Jurkat, Clone E6-1 (cell line): ENCODE data around the gene MAPKAP1.

Experiments used
- DNase-seq: peaks from one replicate; pipeline ENCODE4 v3.0.0-alpha.2; 2011; ENCODE audit warnings: low read depth, low spot score
- H3K4me3 ChIP-seq: 2 replicates; pipeline ENCODE4 v1.5.1; 2011; ENCODE audit warnings: mild to moderate bottlenecking, low read length, control low read depth, moderate library complexity

The MAPKAP1 gene

GRCh38 chr9:125650271-125650737, 56.7 kb downstream of the MAPKAP1 start:
- H3K4me3 ChIP-seq = no peak overlapping the region
- DNase-seq = no peak

GRCh38 chr9:125649826-125650225, 57.2 kb downstream of the MAPKAP1 start:
- DNase-seq = no peak
- H3K4me3 ChIP-seq = no peak overlapping the region

- H3K4me3 ChIP-seq = no peak overlapping the region
- no peak for DNase-seq
Observed at GRCh38 chr9:125649315-125649714, 57.7 kb downstream of the MAPKAP1 start.

- no peak for DNase-seq
- H3K4me3 ChIP-seq = no peak overlapping the region
Observed at GRCh38 chr9:125648294-125648693, 58.7 kb downstream of the MAPKAP1 start.

GRCh38 chr9:125646621-125647100, 60.3 kb downstream of the MAPKAP1 start:
- H3K4me3 ChIP-seq = no peak overlapping the region
- DNase-seq = no peak

GRCh38 chr9:125646217-125646616, 60.8 kb downstream of the MAPKAP1 start:
- no peak overlapping the region for H3K4me3 ChIP-seq

GRCh38 chr9:125644819-125645507, 62.0 kb downstream of the MAPKAP1 start:
- no peak overlapping the region for H3K4me3 ChIP-seq
- no peak for DNase-seq

More at GRCh38 chr9:125646217-125646616, 60.8 kb downstream of the MAPKAP1 start:
- DNase-seq = no peak

- DNase-seq = no peak
- no peak overlapping the region for H3K4me3 ChIP-seq
Observed at GRCh38 chr9:125642311-125642710, 64.7 kb downstream of the MAPKAP1 start.

- no peak for DNase-seq
- H3K4me3 ChIP-seq = no peak overlapping the region
Observed at GRCh38 chr9:125639057-125639456, 68.0 kb downstream of the MAPKAP1 start.

GRCh38 chr9:125638239-125639045, 68.6 kb downstream of the MAPKAP1 start:
- no peak for DNase-seq
- no peak overlapping the region for H3K4me3 ChIP-seq

GRCh38 chr9:125637241-125637640, 69.8 kb downstream of the MAPKAP1 start:
- no peak overlapping the region for H3K4me3 ChIP-seq
- no peak for DNase-seq

- no peak overlapping the region for H3K4me3 ChIP-seq
Observed at GRCh38 chr9:125635888-125636287, 71.1 kb downstream of the MAPKAP1 start.

GRCh38 chr9:125634040-125634717, 72.8 kb downstream of the MAPKAP1 start:
- DNase-seq = no peak
- H3K4me3 ChIP-seq = no peak overlapping the region

More at GRCh38 chr9:125635888-125636287, 71.1 kb downstream of the MAPKAP1 start:
- DNase-seq = no peak

GRCh38 chr9:125633116-125633745, 73.8 kb downstream of the MAPKAP1 start:
- no peak for DNase-seq
- no peak overlapping the region for H3K4me3 ChIP-seq

- peak; percentile 49 for DNase-seq
- H3K4me3 ChIP-seq = no peak overlapping the region
Observed at GRCh38 chr9:125632321-125633115, 74.5 kb downstream of the MAPKAP1 start.

- H3K4me3 ChIP-seq = no peak overlapping the region
- DNase-seq = peak; percentile 44
Observed at GRCh38 chr9:125631391-125632085, 75.5 kb downstream of the MAPKAP1 start.

GRCh38 chr9:125630436-125630835, 76.6 kb downstream of the MAPKAP1 start:
- no peak overlapping the region for H3K4me3 ChIP-seq
- DNase-seq = no peak

GRCh38 chr9:125629446-125629845, 77.6 kb downstream of the MAPKAP1 start:
- DNase-seq = no peak

More at GRCh38 chr9:125629446-125629845, 77.6 kb downstream of the MAPKAP1 start:
- H3K4me3 ChIP-seq = no peak overlapping the region
